Measurements from ENCODE around the gene WASF2.

- TF ChIP-seq CTCF (conservative IDR thresholded peaks at IDR 0.05) (no peak), EZH2 (IDR thresholded peaks at IDR 0.05; ENCODE audit: low read depth) (no peak)
These were observed 31.4 kb upstream of the WASF2 start for GRCh38 chr1:27521336-27521831.

All from PC-9 (cell line).